Measurements from ENCODE around the gene BSND.

The BSND gene

DNA sequence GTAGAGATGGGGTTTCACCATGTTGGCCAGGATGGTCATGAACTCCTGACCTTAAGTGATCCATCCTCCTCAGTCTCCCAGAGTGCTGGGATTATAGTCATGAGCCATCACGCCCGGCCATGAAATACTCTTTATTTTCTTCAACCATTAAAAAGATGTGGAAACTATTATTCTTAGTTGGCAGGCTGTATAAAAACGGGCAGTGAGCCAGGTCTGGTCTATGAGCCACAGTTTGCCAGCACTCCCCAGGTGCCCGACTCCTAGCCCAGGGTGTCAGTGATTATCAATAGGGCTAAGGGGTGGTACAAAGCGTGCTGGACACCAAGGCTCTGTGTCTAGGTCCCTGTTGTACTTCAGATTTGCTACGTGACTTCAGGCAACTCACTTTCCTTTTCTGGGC, 22.0 kb upstream of the BSND start:
- no peak for DNase-seq

GRCh38 chr1:54977533-54978297, 21.0 kb upstream of the BSND start:
- no peak for DNase-seq

- DNase-seq = no peak
Observed at GRCh38 chr1:54978528-54979326, 20.0 kb upstream of the BSND start.

DNA sequence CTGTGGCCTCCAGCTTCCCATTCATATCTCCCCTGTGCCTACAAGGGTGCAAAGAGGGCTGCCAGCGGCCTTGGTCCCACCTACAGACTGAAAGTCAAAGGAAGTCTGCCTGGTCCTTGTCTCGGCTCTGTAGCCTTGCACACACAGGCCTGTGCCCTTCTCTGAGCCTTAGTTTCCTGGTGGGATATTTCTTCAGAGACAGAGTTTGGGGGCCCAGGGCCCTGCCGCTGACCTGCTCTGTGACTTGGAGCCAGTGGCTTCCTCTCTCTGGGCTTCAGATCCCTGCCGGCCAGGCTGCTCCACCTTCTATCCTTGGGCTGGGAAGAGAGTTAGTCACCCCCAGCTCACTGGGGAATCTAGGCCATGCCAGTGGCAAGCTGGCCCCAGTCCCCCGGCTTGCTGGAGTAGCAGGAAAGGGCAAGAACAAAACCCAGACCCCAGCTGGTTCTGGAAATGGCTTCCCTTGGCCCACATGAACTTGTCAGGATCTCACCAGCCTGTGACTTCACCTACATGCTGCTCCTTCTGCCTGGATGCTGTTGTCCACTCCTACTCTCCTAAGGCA, 19.3 kb upstream of the BSND start:
- no peak for DNase-seq

DNA sequence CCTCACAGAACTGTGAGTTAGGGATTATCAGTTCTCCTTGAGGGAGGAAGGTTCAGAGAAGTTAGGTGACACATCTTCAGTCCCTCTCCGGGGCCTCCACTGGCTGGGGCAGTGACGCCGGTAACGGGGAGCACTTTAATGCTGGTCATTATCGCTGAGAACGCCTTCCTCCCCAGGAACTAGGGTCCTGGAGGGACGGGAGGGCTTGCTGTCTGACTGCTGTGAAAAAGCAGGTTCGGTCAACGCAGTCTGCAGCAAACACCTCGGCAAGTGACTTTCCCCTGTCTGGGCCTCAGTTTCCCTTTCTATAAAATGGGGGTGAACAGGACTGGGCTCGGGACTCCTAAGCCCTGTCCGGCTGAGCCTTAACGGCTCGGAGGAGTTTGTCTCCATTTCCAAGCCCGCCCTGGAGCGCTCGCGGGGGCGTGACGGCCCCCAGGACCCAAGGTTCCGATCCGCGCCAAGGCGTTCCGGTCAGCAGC, 18.6 kb upstream of the BSND start:
- no peak for DNase-seq

GRCh38 chr1:54980528-54981241, 18.0 kb upstream of the BSND start, which contains the start of gene TMEM61:
Gene TMEM61 (plus strand): TSS chr1:54980628. CDS start chr1:54981066, 438 bp downstream.
- no peak for DNase-seq

DNA sequence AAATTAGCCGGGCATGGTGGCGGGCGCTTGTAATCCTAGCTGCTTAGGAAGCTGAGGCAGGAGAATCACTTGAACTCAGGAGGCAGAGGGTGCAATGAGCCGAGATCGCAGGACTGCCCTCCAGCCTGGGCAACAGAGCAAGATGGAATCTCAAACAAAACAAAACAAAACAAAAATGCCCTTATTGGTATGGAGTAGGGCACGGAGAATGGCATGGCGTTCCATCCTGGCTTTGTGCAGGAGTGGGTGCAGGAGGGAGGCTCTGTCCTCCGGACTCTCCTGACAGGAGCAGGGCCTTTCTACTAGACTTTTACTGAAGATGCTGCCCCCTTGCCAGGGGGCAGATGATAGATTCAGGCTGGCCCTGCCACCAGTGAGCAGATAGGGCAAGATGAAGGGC, 17.3 kb upstream of the BSND start:
- no peak for DNase-seq

DNA sequence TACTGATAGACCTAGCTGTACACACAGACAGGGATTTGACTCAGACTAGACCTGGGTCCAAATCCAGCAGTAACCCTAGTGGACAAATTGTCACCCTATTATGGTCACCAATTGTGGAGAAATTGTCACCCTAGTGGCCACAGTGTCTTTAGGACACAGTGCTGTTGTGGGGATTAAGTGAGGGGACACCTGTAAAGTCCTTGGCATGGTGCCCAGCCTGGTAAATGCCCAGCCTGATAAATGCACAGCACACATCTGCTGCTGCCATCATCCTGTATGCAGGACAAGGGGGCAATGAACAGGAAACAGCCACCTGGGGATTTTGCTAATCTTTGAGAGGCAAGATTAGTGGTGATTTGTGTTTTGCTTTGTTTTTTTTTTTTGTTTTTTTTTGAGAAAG, 16.0 kb upstream of the BSND start:
- DNase-seq = no peak

DNA sequence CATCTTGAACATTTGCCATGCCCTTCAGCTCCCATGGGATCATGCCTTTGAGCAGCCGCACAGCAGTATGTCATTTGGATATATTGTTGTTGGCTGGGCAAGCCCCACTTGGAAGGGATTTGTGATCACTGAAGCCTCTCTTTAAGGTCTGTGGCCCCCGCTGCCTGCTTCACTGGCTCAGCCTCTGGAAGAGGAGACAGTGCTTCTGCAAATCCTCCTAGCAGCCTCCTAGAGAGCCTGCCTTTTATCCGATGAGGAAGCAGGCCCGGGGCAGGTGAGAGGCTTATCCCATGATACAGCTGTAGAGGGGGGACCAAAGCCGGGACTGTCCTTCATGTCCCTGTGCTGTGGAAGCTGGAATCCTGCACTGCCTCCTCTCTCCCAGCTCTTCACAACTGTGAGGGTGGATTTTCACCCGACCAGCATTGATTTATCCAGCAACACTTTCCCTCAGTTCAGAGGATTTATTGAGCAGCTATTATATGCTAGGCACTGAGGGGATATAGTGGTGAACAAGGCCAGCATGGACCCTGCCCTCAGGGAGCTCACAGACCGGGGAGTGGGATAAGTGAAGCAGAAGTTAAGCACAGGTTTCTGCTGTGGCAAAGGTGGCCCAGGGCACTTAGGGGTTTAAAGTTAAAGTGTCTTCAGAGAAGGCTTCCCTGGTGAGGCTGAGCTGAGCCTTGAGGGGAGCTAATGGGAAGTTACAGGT, 14.4 kb upstream of the BSND start:
- no peak for DNase-seq

DNA sequence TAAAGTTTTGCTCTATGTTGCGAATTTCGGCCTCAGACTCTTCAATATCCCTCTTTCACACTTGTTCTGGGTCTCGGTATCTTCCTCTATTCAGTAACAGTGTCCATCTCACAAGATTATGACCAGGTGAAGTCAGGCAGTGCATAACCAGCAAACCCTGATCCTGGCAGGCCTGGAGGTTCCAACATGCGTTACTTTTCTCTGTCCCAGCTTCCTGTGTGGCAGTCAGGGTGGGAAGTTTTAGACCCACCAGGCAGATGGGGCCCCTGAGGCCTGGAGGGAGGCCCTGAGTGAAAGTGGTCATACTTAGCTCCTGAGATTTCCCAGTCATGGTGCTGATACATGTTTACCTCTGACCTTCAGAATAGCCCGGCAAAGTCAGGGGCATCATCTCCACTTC, 13.2 kb upstream of the BSND start:
- no peak for DNase-seq

- DNase-seq = no peak
Observed at GRCh38 chr1:54986025-54986424, 12.7 kb upstream of the BSND start.

DNA sequence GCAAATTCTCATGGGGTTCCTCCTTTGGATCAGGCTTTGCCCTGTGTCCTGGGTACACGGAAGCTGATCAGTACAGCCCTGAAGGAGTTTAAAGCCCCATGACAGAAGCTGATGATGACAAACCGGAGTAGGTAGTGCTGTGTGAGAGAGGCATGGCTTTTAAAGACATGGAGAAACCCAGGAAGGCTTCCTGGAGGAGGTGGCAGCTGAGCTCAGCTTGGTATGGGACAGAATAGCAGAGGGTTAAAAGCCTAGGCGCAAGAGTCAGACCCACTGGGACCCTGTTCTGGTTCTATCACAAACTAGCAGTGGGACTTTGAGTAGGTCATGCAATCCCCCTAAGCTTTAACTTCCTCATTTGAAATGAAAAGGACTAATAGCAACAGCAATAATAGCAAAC, 12.2 kb upstream of the BSND start:
- no peak for DNase-seq

- no peak for DNase-seq
Observed at GRCh38 chr1:54987427-54987826, 11.3 kb upstream of the BSND start.

DNA sequence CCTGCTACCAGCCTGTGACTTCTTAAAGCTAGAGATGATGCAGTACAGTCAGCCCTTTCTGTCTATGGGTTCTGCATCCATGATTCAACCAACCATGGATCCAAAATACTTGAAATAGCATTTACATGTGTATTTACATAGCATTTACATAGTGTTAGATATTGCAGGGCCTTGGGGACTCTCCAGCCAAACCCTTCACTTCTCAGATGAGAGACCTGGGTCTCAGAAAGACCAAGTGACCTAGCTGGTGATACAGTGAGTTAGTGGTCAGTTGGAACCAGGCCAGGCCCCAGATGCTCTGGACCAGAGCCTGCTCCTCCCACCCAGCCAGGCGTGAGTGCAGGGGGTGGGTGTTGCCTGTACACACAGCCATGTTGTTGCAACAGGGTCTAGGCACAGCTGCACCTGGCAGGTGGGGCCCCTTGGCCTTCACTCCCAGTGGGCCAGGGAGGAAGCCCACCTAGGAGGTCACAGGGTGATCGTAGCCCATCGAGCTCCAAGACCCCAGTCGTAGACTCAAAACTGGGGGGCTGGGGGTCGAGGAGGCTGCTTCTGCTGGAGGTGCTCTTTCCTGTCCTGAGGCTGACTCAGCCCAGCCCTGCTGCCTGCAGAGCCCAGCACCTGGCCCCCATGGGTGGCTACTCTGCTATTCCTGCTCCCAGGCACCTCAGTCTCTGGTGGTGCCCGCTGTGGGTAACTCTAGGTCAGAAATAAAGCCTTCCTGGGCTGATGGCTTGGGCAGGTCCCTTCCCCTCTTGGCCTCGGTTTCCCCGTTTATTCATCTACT, 10.6 kb upstream of the BSND start:
- DNase-seq = no peak

DNA sequence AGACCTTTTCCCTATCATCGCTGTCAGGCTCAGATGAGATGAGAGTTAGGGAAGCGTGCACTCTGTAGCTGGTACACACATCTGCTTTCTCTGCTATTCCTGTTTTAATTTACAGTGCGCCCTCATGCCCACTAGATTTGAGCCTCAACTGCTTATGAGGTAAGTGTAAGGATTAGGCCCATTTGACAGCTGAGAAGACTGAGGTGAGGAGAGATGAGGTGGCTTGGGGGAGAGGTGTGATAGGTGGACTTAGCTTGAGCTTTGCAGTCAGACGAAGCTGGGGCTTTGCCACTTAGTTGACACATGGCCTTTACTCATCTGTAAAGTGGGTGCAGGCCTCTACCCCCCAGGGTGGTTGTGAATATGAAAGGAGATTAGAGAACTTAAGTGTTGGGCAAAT, 9.8 kb upstream of the BSND start:
- DNase-seq = no peak

DNA sequence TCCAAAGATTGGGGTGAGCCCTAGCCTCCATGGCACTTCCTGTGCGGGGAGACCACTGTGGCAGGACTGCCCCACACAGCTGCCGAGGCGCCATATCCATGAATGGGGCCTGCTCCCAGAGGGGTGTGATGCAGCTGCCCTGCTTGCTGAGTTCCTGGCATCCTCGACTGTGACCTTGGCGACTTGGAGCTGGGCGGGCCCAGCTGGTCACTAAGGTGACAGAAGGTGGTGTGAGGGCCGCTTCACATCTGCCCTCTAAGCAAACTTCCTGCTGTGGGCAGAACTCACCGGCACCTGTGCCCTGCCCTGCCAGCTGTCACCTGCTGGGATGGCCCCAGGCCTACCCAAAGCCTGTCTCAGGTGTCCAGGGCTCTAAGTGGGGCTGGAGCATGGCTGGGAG, 9.3 kb upstream of the BSND start:
- DNase-seq = no peak

GRCh38 chr1:54989968-54990810, 8.5 kb upstream of the BSND start:
- no peak for DNase-seq

GRCh38 chr1:54990916-54991315, 7.8 kb upstream of the BSND start:
- no peak for DNase-seq

DNA sequence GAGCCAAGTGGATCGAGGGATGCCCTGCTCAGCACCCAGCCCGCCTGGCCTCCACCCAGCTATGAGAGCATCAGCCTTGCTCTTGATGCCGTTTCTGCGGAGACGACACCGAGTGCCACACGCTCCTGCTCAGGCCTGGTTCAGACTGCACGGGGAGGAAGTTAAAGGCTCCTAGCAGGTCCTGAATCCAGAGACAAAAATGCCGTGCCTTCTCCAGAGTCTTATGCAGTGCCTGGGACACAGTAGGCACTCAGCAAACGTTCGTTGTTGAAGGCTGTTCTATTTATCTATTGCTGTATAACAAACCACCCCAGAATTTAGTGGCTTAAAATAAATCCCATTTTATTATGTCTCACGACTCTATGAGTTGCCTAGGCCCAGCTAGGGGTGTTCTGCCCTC, 6.8 kb upstream of the BSND start:
- DNase-seq = no peak

GRCh38 chr1:54993140-54993539, 5.6 kb upstream of the BSND start:
- no peak for DNase-seq

Measured in NCI-H2227 treated with DMSO at 0.1 percent for 48 hours (cell line).